Endothelial cell (in vitro differentiated cells): ENCODE results near the gene NUAK2. TPM values are rescaled to one million over a fixed set of nuclear protein-coding genes. Genes with fewer than 3 reads are reported as not detected.

Experiments
- DNase-seq: peaks from one replicate; pipeline ENCODE4 v3.0.0; 2021; ENCODE audit warnings: low spot score
- H3K27ac Mint-ChIP-seq: one replicate; pipeline ENCODE4 v1.8.0; 2021; ENCODE audit warnings: mixed read lengths, inconsistent platforms; ENCODE audit not compliant: unreplicated experiment
- H3K27me3 Mint-ChIP-seq: one replicate; pipeline ENCODE4 v1.8.0; 2021; ENCODE audit warnings: mild to moderate bottlenecking, moderate library complexity, mixed read lengths, inconsistent platforms; ENCODE audit not compliant: unreplicated experiment
- H3K36me3 Mint-ChIP-seq: one replicate; pipeline ENCODE4 v1.8.0; 2021; ENCODE audit warnings: mild to moderate bottlenecking, low read depth, mixed read lengths, inconsistent platforms; ENCODE audit not compliant: unreplicated experiment
- H3K4me1 Mint-ChIP-seq: one replicate; pipeline ENCODE4 v1.8.0; 2021; ENCODE audit warnings: mild to moderate bottlenecking, mixed read lengths, inconsistent platforms; ENCODE audit not compliant: unreplicated experiment
- H3K4me3 Mint-ChIP-seq: one replicate; pipeline ENCODE4 v1.8.0; 2021; ENCODE audit warnings: mild to moderate bottlenecking, mixed read lengths, inconsistent platforms; ENCODE audit not compliant: unreplicated experiment
- H3K9me3 Mint-ChIP-seq: one replicate; pipeline ENCODE4 v1.8.0; 2021; ENCODE audit warnings: mixed read lengths, inconsistent platforms; ENCODE audit not compliant: unreplicated experiment
- CTCF ChIP-seq: fragments of 200-600 bp; sonication (generic); IDR thresholded peaks from one replicate; pipeline ENCODE4 v1.5.0; 2021; ENCODE audit warnings: antibody characterized with exemption; ENCODE audit not compliant: unreplicated experiment
- total RNA-seq: library from RNA; stranded (reverse); fragmentation: NEBNext Ultra II Directional; extraction: Animal tissue kit (Norgen Biotek cat#: 25700); gene quantifications from one replicate; pipeline ENCODE4 v1.2.1, GENCODE V29; 2021; ENCODE audit not compliant: unreplicated experiment

The NUAK2 gene
- total RNA-seq, 1 donor from 2014 or later: 3.6 TPM

DNA sequence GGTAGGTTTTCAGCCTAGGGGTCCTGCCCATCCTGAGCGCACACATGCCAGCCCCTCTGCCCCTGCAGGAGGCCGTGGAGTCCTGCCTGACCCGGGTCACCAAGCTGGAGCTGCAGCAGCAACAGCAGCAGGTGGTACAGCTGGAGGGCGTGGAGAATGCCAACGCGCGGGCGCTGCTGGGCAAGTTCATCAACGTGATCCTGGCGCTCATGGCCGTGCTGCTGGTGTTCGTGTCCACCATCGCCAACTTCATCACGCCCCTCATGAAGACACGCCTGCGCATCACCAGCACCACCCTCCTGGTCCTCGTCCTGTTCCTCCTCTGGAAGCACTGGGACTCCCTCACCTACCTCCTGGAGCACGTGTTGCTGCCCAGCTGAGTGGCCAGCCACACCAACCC lies 49.8 kb downstream of the NUAK2 start:
- Mint-ChIP-seq H3K9me3 (no peaks in the 10 kb centered on the region), H3K4me1 (peaks cover 21% of the 10 kb centered on the region), H3K36me3 (peaks cover 13% of the 10 kb centered on the region), H3K27ac (no peak overlapping the region), H3K4me3 (no peak overlapping the region), H3K27me3 (peaks cover 15% of the 10 kb centered on the region)
- TF ChIP-seq CTCF: no peak
- no peak for DNase-seq

DNA sequence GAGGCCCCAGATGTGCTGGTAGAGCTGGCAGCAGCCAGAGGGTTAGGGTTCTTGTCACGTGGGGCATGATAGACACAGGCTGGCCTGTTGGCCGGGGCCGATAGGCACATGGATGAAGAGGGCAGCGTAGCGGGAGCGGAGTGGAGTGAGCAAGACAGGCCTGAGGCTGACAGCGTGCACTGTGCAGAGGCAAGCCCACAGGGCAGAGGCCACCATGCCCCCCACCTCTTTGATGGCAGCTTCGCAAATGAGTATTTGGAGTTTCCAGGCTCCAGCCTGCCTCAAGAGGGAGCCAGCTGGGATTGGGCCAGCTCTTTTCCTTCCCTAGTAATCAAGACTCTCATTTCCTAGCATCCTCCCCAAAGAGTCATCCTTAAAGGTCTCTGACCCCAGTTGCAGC lies 50.3 kb downstream of the NUAK2 start:
- Mint-ChIP-seq H3K4me1 (peaks cover 22% of the 10 kb centered on the region), H3K36me3 (peaks cover 13% of the 10 kb centered on the region), H3K27ac (no peak overlapping the region), H3K9me3 (no peaks in the 10 kb centered on the region), H3K27me3 (peaks cover 17% of the 10 kb centered on the region), H3K4me3 (no peak overlapping the region)
- TF ChIP-seq CTCF: no peak
- DNase-seq: no peak

- no peak for TF ChIP-seq CTCF
- Mint-ChIP-seq H3K9me3 (no peaks in the 10 kb centered on the region), H3K4me1 (peaks cover 22% of the 10 kb centered on the region), H3K27ac (no peak overlapping the region), H3K4me3 (peak overlapping the region; percentile 67), H3K27me3 (peaks cover 17% of the 10 kb centered on the region), H3K36me3 (peaks cover 13% of the 10 kb centered on the region)
- no peak for DNase-seq
These were observed 50.8 kb downstream of the NUAK2 start for GRCh38 chr1:205270764-205271163.

DNA sequence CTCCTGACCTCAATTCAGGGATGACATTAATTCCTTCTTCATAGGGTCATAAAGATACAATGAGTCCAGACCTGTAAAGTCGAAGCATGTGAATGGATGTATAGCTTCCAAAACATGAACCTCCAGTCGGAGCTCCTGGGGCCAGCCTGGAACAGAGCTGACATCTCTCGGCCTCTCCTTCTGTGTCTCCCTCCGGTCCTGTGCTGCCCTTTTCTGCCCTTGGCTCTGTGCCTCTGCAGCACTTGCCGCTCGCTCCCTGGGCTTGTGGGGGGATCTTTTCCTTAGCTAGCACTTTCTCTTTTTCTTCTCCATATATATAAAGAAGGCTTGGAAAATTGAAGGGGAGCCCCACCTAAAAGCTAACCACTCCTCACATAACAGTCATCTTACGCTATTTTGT lies 51.3 kb downstream of the NUAK2 start:
- Mint-ChIP-seq H3K4me1 (peaks cover 22% of the 10 kb centered on the region), H3K4me3 (no peak overlapping the region), H3K9me3 (no peaks in the 10 kb centered on the region), H3K27ac (peak overlapping the region; percentile 36), H3K36me3 (peaks cover 13% of the 10 kb centered on the region), H3K27me3 (peaks cover 13% of the 10 kb centered on the region)
- TF ChIP-seq CTCF: no peak
- DNase-seq: no peak

GRCh38 chr1:205269711-205270110 lies 51.8 kb downstream of the NUAK2 start:
- DNase-seq: no peak
- no peak for TF ChIP-seq CTCF
- Mint-ChIP-seq H3K4me1 (peaks cover 22% of the 10 kb centered on the region), H3K36me3 (peaks cover 13% of the 10 kb centered on the region), H3K9me3 (no peaks in the 10 kb centered on the region), H3K27ac (no peak overlapping the region), H3K4me3 (no peak overlapping the region), H3K27me3 (peaks cover 13% of the 10 kb centered on the region)
